ENCODE data around the gene BANP.
"Not testable (repeated sequence)": the region's sequence is repeated elsewhere in the genome, so short reads cannot be mapped to it uniquely, and the experiment has no call there.

The BANP gene

GRCh38 chr16:88078111-88078775, 127.0 kb downstream of the BANP start:
- H3K4me3 ChIP-seq (ENCODE audit: low read depth, low read length): no peak overlapping the region
- no peak for DNase-seq (ENCODE audit: low read depth, low spot score)
- TF ChIP-seq CTCF (IDR thresholded peaks at IDR 0.05; ENCODE audit: low read depth, low read length): no peak
- in situ Hi-C loops (cut with HindIII; ENCODE audit: low sequenced_read_pairs): no loop called here

GRCh38 chr16:88083582-88083981, 132.3 kb downstream of the BANP start:
- TF ChIP-seq CTCF (IDR thresholded peaks at IDR 0.05; ENCODE audit: low read depth, low read length): no peak
- no peak overlapping the region for H3K4me3 ChIP-seq (ENCODE audit: low read depth, low read length)
- in situ Hi-C loops (cut with HindIII; ENCODE audit: low sequenced_read_pairs): no loop called here
- no peak for DNase-seq (ENCODE audit: low read depth, low spot score)

- in situ Hi-C loops (cut with HindIII; ENCODE audit: low sequenced_read_pairs): no loop called here
- no peak for TF ChIP-seq CTCF (IDR thresholded peaks at IDR 0.05; ENCODE audit: low read depth, low read length)
- no peak overlapping the region for H3K4me3 ChIP-seq (ENCODE audit: low read depth, low read length)
- DNase-seq (ENCODE audit: low read depth, low spot score): no peak
Measured at GRCh38 chr16:88084881-88085280, 133.6 kb downstream of the BANP start.

- no peak for DNase-seq (ENCODE audit: low read depth, low spot score)
- H3K4me3 ChIP-seq (ENCODE audit: low read depth, low read length): no peak overlapping the region
- in situ Hi-C loops (cut with HindIII; ENCODE audit: low sequenced_read_pairs): no loop called here
- TF ChIP-seq CTCF (IDR thresholded peaks at IDR 0.05; ENCODE audit: low read depth, low read length): no peak
Measured at GRCh38 chr16:88086571-88087516, 135.6 kb downstream of the BANP start.

GRCh38 chr16:88087517-88087877, 136.3 kb downstream of the BANP start:
- TF ChIP-seq CTCF (IDR thresholded peaks at IDR 0.05; ENCODE audit: low read depth, low read length): no peak
- in situ Hi-C loops (cut with HindIII; ENCODE audit: low sequenced_read_pairs): no loop called here
- no peak for DNase-seq (ENCODE audit: low read depth, low spot score)
- H3K4me3 ChIP-seq (ENCODE audit: low read depth, low read length): no peak overlapping the region

- TF ChIP-seq CTCF (IDR thresholded peaks at IDR 0.05; ENCODE audit: low read depth, low read length): no peak
- no peak overlapping the region for H3K4me3 ChIP-seq (ENCODE audit: low read depth, low read length)
- DNase-seq (ENCODE audit: low read depth, low spot score): no peak
- in situ Hi-C loops (cut with HindIII; ENCODE audit: low sequenced_read_pairs): no loop called here
Measured at GRCh38 chr16:88088161-88088581, 136.9 kb downstream of the BANP start.

GRCh38 chr16:88088611-88089010, 137.4 kb downstream of the BANP start:
- DNase-seq (ENCODE audit: low read depth, low spot score); H3K4me3 ChIP-seq (ENCODE audit: low read depth, low read length); in situ Hi-C loops (cut with HindIII; ENCODE audit: low sequenced_read_pairs): not testable (repeated sequence)

GRCh38 chr16:88089071-88089470, 137.8 kb downstream of the BANP start:
- H3K4me3 ChIP-seq (ENCODE audit: low read depth, low read length); in situ Hi-C loops (cut with HindIII; ENCODE audit: low sequenced_read_pairs); DNase-seq (ENCODE audit: low read depth, low spot score): not testable (repeated sequence)

- DNase-seq (ENCODE audit: low read depth, low spot score); H3K4me3 ChIP-seq (ENCODE audit: low read depth, low read length); in situ Hi-C loops (cut with HindIII; ENCODE audit: low sequenced_read_pairs): not testable (repeated sequence)
Measured at GRCh38 chr16:88089632-88090376, 138.6 kb downstream of the BANP start.
